ENCODE measurements around the gene MARCHF2.
"Not testable (repeated sequence)": the region's sequence is repeated elsewhere in the genome, so short reads cannot be mapped to it uniquely, and the experiment has no call there.

MARCHF2 gene

DNA sequence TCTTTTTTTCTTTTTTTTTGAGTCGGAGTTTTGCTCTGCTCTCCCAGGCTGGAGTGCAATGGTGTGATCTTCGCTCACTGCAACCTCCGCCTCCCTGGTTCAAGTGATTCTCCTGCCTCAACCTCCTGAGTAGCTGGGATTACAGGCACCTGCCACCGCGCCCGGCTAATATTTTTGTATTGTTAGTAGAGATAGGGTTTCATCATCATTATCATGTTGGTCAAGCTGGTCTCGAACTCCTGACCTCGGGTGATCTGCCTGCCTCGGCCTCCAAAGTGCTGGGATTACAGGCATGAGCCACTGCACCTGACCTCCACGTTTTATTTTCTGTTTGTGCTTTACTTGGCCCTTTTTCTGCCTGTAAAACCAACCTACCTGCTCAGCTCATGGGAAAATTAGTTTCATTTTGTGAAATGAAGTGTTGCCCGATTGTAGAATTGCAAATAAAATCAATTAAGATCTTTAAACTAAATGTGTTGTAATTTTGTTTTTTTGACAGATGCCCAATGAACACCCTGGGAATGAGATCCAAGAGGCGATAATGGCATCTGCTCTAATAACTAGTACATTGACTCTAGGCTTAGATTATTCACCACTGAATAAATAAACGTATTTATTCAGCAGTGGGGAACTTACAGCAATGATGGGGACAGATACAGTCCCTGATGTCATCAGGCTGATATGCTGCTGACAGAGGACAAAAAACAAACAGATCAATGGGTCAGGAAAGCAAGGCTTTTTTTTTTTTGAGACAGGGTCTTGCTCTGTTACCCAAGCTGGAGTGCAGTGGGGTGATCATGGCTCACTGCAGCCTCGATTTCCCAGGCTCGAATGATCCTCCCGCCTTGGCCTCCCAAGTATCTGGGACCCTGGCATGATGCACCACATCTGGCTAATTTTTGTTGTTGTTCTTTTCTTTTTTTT lies 25.2 kb upstream of the MARCHF2 start:
- DNase-seq: no peak

DNA sequence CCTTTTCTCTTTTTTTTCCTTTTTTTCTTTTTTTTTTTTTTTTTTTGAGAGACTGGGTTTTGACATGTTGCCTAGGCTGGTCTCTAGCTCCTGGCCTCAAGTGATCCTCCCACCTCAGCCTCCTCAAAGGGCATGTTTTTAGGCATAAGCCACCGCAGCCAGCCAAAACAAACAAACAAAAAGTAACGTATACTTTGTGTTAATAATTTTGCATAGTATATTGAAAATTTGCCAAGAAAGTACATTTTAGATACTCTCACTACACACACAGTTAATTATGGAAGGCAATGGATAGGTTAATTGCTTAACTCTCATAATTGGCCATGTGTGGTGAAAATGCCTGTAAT lies 24.5 kb upstream of the MARCHF2 start:
- no peak for DNase-seq

DNA sequence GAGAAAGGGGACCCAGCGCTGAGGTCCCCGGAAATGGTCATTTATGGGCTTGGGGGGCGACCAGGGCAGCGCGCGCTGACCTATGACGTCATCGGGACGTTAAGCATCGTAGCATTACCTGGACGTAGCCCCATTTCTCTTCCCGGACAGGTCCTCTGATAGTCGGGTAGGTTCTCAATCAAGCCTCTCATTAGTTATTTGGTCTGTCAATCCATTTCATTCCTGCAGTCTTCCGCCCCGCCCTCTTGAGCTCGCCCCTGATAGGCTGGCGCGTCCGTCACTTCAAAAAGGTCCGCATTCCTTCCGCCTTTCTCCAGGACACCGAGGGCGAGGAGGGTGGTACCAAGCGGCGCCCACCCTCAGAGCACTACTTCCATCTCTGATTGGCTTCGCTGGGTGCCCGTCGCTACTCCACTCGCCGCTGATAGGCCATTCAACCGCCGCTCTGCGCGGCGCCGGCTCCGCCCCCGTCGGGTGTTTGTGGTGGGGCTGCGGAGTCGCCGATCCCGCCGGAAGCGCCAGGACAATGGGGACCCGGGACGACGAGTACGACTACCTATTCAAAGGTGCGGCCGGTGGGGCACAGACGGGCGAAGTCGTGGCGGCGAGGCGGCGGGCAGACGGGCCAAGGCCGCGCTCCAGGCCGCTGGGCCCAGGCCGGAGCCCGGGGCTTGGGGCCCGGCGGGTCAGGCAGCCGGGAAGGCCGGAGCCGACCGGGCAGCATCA lies 23.1 kb upstream of the MARCHF2 start, which contains the start of gene RAB11B:
Gene RAB11B (plus strand): TSS at position 470 of the 726 bp plus-strand sequence. CDS start 57 bp downstream, at position 527.
- peak; percentile 87 for DNase-seq

DNA sequence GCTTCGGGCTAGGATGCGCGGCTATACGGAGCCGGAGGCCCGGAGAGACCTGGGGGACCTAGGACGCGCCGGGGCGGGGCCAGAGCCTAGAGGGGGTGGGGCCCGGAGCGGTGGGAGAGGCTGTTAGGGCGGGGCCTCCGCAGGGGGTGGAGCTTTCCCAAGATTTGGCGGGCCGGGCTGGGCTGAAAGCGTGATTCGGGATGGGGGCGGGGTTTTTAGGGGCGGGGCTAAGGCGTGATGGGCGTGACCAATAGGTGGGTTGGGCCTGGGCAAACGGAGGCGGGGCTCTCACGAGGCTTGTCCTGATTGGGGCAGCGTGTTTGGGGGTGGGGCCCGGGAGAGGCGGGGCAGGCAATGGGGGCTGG lies 22.5 kb upstream of the MARCHF2 start:
- peak; percentile 77 for DNase-seq

DNA sequence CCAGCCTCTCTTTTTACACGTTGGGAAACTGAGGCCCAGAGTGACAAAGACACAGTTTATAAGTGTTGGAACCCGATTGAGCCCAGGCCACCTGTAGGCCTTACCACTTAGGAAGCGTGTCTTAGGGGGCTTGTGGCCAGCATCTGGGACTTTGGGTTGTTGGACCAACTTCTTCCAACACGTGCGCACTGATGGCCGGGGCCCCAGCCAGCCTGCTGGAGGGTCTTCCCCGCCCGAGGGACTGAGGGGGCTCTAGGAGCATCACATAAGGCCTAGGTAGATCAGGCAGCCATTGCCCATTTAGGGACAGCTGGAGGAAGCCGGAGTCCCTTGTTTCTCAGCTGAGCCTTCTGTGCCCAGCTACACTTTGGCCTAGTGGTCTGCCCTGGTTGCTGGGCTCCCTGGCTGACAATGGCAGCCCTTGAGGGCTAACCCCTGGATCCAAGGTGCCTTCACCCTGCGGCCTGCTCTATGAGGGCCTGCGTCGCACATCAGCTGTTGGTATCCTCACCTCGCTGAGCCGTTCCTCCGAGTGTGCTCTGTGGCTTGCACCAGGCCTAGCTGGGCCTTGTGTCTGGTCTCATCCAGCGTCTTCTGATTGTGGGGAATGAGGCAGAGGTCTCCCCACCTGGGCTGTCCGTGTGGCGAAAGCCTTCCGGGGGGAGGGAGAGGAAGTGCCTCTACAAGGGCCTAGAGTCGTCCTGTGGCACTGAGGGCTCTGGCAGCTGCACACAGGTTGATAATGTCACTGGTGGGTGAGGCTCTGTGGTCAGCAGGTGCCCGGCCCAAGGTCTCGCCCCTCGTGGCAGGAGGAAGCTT lies 21.7 kb upstream of the MARCHF2 start:
- DNase-seq: no peak

DNA sequence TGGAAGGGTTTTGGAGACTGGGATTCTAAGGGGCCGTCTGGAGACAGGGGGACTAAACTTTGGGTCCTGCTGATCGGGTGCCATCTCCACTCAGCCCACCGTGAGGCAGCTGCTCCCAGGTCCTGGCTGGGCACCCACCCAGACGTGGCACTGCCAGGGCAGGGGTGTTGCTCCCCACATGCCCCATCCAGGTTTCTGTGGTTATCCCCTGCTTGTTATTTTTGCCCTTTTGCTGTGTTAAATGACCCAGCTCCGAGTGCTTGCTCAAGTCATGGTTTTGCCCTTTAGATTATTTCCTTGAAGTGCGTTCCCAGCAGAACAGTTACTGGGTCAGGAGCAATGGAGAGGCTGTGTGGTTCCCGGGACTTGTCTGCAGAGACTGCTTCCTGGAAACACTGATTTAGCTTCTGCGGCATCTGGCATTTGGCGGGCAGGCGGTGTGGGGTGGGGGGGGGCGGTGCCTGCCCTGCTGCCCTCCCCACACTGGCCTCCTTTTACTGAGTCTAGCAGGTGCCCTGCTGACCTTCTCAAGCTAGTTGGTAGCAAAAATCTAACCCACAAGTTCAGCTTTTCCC lies 21.0 kb upstream of the MARCHF2 start:
- no peak for DNase-seq

DNA sequence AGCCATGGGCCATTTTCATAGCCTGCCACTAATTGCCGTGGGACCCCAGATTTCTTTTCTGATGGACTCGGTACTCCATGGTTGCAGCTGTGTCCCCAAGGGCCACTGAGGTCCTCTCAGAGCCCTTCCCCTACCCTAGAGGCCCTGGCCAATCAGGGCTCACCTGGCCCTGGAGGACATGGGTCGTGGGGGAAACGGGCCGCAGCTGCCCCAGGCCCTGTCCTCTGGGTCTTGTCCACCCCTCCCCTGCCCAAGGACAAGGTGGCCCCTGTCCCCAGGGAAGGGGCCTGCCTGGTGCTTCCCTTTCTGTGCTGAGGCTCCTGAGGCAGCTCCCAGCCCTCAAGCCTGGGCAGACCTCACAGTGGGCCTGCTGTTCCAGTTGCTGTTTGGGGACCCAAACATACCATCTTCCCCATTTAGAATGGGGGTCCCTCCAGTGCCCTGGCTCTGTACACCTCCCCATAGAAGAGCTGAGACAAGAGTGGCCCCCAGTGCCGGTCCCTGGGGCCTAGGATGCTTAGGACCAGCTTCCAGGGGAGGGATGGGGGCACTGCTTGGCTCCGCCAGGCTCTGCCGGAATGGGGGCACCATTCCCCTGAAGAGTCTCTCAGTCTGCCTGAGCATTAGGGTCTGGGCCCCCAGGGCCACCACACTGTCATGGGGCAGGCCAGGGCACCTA lies 19.8 kb upstream of the MARCHF2 start:
- no peak for DNase-seq

DNA sequence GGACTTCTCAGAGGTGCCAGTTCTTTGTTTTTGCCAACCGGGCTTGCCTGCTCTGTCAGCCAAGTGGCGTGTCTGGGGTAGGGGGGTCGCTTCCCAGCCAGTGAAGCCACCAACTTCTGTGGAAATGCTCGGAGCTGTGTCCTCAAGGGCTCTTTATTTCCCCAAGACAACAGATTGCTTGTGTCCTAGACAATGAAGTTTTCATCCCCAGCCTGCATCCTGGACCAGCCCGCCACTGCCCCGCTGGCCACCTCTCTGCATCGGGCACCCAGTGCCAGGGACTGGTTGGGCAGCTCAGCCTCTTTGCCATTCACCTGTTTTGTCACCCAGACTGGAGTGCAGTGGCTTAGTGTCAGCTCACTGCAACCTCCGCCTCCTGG lies 19.2 kb upstream of the MARCHF2 start:
- no peak for DNase-seq

DNA sequence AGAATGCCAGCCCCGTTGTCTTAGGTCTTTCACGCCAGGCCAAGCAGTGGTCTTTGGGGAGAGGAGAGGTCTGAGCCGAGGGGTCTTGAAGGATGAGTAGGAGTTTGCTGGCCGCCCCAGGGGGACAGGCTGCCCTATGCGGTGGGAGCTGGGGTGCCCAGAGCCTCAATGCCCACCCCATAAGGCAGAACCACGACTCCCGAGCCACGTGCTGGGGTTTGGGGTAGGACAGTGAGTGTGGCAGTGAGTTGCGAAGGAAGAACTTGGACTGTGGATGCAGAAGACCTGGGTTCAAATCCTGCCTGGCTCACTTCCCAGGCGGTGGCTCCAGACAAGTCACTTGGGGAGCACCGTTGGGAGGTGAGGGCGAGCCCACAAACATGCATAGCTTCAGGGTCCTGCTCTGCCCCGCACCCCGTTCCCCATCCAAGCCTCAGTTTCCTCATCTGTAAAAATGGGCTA lies 17.5 kb upstream of the MARCHF2 start:
- DNase-seq: no peak

DNA sequence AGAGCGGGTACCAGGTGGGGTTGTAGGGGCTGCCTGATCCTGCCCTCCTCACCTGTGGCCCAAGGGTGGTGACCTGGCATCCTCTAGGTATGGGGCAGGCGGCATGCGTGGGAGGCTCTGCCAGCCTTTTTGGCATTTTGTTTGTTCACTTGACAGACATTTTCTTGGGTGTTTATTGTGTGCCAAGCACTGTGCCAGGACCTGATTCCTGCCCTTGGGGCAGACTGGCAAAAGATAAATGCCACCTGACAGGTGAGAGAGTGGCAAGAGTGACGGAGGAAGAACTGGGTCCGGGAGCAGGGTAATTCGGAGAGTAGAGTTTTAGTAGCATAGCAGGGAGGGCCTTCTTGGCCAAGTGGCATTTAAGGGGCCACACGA lies 16.9 kb upstream of the MARCHF2 start:
- no peak for DNase-seq

DNA sequence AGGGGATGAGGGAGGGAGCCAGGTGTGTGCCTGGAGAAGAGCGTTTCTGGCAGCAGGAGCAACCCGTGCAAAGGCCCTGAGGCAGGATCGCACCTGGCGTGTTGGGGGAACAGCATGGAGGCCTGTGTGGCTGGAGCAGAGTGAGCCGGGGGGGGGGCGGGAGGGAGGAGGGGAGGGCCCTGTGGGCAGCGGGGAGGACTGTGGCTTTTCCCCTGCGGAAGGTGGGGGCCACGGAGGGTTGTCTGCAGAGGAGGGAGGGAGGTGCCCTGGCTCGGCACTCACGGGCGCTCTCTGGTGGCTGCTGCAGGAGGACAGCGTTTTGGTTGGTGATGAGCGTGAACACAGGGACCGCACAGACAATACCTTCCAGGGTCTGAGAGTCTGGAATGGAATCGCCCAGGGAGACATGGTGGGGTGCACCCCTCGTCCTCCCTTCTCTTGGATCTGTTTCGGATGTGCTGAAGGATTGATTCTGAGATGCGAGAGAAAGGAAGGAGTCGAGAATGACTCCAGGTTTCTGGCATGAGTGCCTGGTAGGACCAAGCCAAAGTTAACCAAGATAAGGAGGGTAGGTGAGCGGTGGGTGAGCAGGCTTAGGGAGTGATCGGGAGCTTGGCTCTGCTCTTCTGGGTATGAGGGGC lies 16.4 kb upstream of the MARCHF2 start:
- peak; percentile 62 for DNase-seq

DNA sequence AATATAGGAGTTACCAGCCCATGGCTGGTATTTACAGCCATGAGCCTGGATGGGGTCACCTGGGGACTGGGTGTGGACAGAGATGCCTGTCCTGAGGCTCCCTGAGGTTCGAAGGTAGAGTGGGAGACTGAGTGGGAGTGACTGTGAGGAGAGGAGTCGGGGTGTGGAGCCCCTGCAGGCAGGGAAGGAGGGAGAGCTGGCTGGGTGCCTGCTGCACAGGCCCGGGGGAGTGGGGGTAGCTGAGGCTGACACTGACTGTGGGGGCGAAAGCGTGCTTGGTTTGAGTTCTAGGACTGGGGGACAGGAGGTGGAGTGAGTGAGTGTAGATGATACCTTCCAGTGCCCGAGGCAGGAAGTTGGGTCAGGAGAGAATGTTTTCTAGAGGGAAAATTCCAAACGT lies 15.8 kb upstream of the MARCHF2 start:
- no peak for DNase-seq

DNA sequence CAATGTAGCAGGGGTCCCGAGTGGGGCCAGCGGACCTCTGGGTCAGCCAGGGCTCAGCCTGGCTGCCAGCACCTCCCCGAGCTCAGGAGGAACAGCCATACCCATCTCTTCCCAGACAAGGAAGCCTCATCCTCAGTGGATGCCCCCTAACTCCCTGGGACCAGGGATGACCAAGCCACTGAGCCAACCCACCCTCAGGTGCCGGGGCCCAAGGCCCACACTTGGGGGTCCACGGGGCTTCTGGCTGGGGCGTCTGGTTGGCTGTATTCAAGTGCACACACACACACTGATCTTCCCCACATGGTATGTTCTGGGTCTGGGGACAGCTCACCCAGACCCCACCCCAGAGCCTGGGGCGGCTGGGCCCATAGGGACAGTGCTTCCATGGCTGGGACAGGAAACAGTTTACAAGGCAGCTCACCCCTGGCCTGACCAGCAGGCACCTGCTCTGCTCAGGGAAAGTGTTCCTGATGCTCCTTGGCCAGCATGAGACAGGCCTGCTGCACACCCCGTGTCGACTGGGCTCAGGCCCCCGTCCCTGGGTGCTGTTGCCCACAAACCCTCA lies 15.3 kb upstream of the MARCHF2 start:
- no peak for DNase-seq

DNA sequence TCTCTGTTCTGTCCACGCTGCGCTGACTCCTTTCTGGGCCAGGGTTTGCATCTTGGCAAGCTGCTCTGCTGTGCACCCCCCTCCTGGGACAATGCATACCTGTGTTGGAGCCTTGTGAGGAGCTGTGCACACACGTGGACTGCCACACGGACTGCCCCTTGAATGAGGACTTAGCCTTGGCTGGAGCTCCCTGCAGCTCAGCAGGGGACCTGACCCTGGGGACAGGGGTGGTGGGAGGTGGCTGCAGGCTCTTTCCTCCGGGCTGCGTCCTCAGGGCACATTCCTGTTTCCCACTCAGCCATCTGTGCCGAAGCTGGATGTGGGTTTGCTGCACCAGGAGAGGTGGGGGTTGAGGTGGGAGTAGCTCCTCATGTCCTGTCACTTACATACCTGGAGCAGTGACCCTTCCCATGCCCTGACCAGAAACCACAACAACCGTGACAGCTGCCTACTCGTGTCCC lies 14.8 kb upstream of the MARCHF2 start:
- no peak for DNase-seq

DNA sequence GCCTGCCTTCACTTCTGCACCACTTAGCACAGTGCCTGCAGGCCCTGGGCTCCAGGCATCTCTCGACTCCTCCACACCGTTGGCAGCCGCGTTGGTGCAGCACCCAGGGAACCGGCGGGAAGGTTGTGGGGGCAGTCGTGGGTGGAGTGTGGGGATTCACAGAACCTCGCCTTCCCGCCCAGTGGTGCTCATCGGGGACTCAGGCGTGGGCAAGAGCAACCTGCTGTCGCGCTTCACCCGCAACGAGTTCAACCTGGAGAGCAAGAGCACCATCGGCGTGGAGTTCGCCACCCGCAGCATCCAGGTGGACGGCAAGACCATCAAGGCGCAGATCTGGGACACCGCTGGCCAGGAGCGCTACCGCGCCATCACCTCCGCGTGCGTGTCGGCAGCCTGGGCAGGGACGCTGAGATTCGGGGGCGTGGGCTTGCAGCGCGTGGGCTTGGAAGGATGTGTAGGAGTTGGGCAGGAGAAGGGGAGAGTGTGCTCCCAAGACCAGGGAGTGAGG lies 13.4 kb upstream of the MARCHF2 start:
- no peak for DNase-seq

DNA sequence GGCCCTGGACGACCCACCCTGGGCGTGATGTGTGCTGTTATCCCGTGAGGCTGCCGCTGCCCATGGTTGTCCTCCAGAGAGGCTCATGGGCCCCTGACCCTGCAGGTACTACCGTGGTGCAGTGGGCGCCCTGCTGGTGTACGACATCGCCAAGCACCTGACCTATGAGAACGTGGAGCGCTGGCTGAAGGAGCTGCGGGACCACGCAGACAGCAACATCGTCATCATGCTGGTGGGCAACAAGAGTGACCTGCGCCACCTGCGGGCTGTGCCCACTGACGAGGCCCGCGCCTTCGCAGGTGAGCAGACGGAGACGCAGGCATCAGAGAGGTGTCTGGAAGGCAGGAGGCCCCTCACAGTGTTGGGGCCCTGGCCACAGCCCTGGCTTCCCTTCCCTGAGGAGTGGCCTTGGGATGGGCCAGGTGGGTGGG lies 11.1 kb upstream of the MARCHF2 start:
- no peak for DNase-seq

DNA sequence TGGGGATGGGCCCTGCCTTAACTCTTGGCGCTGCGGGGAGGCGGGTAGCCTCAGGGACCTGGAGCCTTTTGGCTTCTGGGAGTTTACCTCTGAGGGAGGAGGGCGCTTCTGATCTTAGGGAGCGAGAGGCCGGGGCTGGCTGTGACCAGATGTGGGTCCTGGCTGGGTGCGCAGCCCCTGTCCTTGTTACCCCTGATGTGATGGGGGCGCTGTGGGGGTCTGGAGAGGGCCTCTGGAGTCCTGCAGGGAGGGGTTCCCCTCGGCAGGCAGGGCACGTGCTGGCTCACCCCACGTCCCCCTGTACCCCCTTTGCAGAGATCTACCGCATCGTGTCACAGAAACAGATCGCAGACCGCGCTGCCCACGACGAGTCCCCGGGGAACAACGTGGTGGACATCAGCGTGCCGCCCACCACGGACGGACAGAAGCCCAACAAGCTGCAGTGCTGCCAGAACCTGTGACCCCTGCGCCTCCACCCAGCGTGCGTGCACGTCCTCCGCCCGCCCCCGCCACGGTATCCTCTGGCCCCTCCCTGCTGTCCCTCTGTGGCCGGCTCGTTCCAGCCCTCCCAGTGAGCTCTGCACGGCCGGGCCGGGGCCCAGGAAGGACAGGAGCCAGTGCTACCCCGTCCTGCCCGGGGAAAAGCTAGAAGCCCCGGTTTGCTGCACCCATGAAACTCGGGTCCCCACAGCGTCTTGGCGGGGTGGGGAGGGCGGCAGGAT lies 9.8 kb upstream of the MARCHF2 start:
- no peak for DNase-seq

DNA sequence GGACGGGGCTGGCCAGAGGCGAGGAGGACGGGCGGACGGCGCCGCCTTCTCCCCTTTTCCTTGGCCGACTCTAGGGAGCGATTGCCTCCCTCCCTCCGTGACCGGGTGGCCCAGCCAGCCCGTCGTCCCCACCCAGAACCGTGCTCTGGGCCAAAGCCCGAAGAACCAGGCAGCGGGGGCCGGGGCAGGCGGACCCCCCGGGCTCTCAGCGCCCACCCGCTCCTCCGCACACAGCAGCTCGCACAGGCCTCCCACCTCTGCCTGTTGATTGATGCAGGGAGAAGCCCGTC lies 9.3 kb upstream of the MARCHF2 start:
- no peak for DNase-seq

DNA sequence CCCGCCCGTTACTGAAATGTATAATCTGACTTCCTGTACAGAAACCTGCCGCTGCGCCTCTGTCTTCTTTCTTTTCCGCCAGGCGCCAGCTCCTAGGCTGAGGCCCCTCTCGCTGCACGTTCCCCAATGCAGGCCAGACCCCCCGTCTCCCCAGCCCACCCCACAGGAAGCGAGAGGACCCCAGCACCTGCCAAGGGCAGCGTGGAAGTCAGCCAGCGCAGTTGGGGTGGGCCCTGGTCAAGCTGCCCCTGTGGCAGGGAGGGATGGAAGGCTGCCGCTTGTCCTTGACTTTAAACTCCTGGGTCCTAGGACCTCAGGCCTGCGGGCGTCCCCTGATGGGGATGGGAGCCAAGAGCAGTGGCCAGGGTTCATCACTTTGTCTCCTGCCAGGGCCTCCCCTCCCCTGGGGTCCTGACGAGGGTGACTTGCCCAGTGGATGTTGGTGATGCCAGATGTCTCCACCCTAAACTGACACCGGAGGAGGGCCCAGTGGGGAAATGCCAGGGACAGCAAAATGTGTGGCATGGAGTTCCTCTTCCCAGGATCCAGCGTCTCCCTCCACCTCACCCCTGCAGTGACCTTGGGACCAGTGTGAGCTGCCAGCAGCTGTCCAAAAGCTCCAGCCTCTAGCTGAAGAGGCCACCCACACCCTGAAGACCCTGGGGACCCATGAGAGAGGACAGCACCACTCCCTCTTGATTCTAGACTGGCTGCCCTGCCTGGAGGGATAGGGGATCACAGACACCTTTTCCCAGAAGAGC lies 8.5 kb upstream of the MARCHF2 start:
- DNase-seq: no peak

DNA sequence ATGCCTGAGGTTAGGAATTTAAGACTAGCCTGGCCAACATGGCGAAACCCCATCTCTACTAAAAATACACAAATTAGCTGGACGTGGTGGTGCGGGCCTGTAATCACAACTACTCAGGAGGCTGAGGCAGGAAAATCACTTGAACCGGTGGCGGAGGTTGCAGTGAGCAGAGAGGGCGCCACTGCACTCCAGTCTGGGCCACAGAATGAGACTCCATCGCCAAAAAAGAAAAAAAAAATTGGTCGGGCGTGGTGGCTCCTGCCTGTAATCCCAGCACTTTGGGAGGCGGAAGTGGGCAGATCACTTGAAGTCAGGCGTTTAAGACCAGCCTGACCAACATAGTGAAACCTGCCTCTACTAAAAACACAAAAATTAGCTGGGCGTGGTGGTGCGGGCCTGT lies 2.4 kb upstream of the MARCHF2 start:
- not testable (repeated sequence) for DNase-seq
